Activated CD4-positive, alpha-beta T cell treated with anti-CD3 and anti-CD28 coated beads, Interleukin-2, amount 10 ng/mL, durations not matched to agents 7 days and 5 days (primary cell): ENCODE results near the gene CRKL. TPM values are rescaled to one million over a fixed set of nuclear protein-coding genes. Genes with fewer than 3 reads are reported as not detected.
"Not testable (repeated sequence)": the region's sequence is repeated elsewhere in the genome, so short reads cannot be mapped to it uniquely, and the experiment has no call there.

Experiments
- CTCF ChIA-PET: fragments of 350-600 bp; sonication (Branson Sonifier 250); formaldehyde crosslinking; loops from one replicate; lab custom pipeline; 2021; ENCODE audit warnings: antibody characterized with exemption; lab: Charles Lee
- POLR2A ChIA-PET: fragments of 350-600 bp; sonication (Branson Sonifier 250); formaldehyde crosslinking; loops from one replicate; lab custom pipeline; 2021; ENCODE audit warnings: antibody characterized with exemption; lab: Charles Lee
- DNase-seq: peaks from one replicate; pipeline ENCODE4 v3.0.0-alpha.2; 2020
- H3K27ac Mint-ChIP-seq: one replicate; pipeline ENCODE4 v1.8.0; 2021; ENCODE audit warnings: mild to moderate bottlenecking, moderate library complexity, mixed read lengths
- H3K27me3 Mint-ChIP-seq: one replicate; pipeline ENCODE4 v1.8.0; 2021; ENCODE audit warnings: mixed read lengths
- H3K36me3 Mint-ChIP-seq: one replicate; pipeline ENCODE4 v1.8.0; 2021; ENCODE audit warnings: low read depth, mixed read lengths
- H3K4me1 Mint-ChIP-seq: one replicate; pipeline ENCODE4 v1.8.0; 2021; ENCODE audit warnings: mixed read lengths
- H3K4me3 Mint-ChIP-seq: one replicate; pipeline ENCODE4 v1.8.0; 2021; ENCODE audit warnings: mild to moderate bottlenecking, moderate library complexity, mixed read lengths
- H3K9me3 Mint-ChIP-seq: one replicate; pipeline ENCODE4 v1.8.0; 2021; ENCODE audit warnings: mixed read lengths
- total RNA-seq, 2 experiments: library from RNA; stranded (reverse); gene quantifications; one replicate each; pipeline ENCODE4 v1.2.3, GENCODE V29; 2021

The CRKL gene
- total RNA-seq, 2 experiments from 2014 or later, result 82.2 to 87.2 TPM

DNA sequence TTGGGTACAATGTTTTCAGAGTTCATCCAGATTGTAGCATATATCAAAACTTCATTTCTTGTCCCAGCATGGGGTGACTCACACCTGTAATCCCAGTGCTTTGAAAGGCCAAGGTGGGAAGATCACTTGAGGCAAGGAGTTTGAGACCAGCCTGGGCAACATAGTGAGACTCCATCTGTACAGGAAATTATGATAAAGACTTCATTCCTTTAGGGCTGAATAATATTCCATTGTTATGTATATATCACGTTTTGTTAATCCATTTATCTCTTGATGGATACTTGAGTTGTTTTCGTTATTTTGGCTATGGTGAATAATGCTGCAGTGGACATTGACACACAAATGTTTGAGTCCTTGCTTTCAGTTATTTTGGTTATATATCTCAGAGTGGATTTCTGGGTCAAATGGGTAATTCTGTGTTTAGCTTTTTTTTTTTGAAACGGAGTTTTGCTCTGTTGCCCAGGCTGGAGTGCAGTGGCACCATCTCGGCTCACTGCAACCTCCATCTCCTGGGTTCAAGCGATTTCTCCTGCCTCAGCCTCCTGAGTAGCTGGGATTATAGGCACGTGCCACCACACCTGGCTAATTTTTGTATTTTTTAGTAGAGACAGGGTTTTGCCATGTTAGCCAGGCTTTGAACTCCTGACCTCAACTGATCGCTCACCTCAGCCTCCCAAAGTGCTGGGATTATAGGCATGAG is 25.1 kb downstream of the CRKL start:
- DNase-seq, CTCF ChIA-PET, POLR2A ChIA-PET, H3K4me3 Mint-ChIP-seq, H3K9me3 Mint-ChIP-seq, H3K27me3 Mint-ChIP-seq, H3K27ac Mint-ChIP-seq: not testable (repeated sequence)
- Mint-ChIP-seq H3K4me1 (peaks cover 37% of the 10 kb centered on the region), H3K36me3 (peaks cover 45% of the 10 kb centered on the region)

DNA sequence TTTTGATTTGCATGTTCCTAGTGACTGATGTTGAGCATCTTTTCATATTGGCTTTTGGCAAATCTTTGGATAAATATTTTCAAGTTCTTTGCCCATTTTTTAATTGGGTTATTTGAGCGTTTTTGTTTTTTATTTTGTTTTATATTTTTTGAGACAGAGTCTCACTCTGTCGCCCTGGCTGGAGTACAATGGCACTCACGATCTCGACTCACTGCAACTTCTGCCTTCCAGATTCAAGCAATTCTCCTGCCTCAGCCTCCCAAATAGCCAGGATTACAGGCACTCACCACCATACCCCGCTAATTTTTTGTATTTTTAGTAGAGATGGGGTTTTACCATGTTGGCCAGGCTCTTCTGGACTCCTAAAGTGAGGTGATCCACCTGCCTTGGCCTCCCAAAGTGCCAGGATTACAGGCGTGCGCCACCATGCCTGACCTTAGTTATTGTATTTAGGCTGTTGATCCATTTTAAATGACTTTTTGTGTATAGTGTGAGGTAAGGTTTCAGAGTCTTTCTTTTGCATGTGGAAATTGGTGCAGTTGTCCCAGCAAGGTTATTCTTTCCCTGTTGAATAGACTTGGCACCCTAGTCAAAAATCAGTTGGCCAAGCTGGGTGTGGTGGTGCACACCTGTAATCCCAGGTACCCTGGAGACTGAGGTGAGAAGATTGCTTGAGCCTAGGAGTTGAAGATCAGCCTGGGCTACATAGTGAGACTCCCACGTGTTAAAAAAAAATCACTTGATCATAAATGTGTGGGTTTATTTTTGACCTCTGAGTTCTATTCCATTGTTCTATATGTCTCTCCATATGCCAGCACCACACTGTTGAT is 26.1 kb downstream of the CRKL start:
- peaks cover 40% of the 10 kb centered on the region for H3K36me3 Mint-ChIP-seq
- no peaks in the 10 kb centered on the region for H3K27me3 Mint-ChIP-seq
- H3K4me3 Mint-ChIP-seq, result no peak overlapping the region
- no peak overlapping the region for H3K27ac Mint-ChIP-seq
- no peaks in the 10 kb centered on the region for H3K9me3 Mint-ChIP-seq
- no peak for DNase-seq
- peaks cover 39% of the 10 kb centered on the region for H3K4me1 Mint-ChIP-seq
- ChIA-PET POLR2A (no interaction called here), CTCF (interaction anchor here (0.6 kb wide), 1 partner anchor 123 kb away, joined by 4 read pairs; no protein-coding TSS in a partner anchor)

DNA sequence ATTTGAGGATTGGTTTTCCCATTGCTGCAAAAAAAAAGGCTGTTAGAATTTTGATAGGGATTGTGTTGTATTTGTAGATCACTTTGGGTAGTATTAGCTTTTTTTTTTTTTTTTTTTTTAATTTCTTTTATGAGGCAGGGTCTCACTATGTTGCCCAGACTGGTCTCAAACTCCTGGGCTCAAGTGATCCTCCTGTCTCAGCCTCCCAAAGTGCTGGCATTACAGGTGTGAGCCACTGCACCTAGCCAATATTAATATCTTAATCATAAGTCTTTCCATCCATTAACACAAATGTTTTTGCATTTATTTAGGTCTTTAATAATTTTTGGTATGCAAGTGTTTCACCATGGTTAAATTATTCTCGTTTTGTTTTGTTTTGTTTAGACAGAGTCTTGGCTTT is 26.8 kb downstream of the CRKL start:
- no peak overlapping the region for H3K4me3 Mint-ChIP-seq
- H3K27me3 Mint-ChIP-seq, result no peaks in the 10 kb centered on the region
- H3K36me3 Mint-ChIP-seq, result peaks cover 36% of the 10 kb centered on the region
- no peak for DNase-seq
- ChIA-PET CTCF (interaction anchor here (0.6 kb wide), 1 partner anchor 122 kb away, joined by 4 read pairs; no protein-coding TSS in a partner anchor), POLR2A (no interaction called here)
- H3K27ac Mint-ChIP-seq, result no peak overlapping the region
- H3K4me1 Mint-ChIP-seq, result peaks cover 40% of the 10 kb centered on the region
- H3K9me3 Mint-ChIP-seq, result no peaks in the 10 kb centered on the region

DNA sequence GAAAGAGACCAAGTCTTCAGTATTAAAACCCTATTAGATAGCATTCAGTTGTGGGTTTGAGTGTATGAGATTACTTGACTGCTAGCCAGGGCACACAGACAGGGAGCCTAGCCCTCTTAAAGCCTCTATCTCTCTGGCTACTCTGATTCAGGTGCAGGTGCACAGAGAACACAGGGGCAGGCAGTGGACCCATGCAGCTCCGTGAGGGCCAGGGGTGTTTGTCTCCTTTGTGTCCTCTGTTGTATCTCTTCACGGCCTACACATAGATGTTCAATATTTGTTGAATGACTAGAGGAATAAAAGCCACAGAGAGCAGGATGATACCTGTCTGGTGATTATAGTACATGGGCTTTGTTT is 28.3 kb downstream of the CRKL start:
- POLR2A ChIA-PET, result no interaction called here
- DNase-seq, result no peak
- H3K4me1 Mint-ChIP-seq, result peaks cover 46% of the 10 kb centered on the region

DNA sequence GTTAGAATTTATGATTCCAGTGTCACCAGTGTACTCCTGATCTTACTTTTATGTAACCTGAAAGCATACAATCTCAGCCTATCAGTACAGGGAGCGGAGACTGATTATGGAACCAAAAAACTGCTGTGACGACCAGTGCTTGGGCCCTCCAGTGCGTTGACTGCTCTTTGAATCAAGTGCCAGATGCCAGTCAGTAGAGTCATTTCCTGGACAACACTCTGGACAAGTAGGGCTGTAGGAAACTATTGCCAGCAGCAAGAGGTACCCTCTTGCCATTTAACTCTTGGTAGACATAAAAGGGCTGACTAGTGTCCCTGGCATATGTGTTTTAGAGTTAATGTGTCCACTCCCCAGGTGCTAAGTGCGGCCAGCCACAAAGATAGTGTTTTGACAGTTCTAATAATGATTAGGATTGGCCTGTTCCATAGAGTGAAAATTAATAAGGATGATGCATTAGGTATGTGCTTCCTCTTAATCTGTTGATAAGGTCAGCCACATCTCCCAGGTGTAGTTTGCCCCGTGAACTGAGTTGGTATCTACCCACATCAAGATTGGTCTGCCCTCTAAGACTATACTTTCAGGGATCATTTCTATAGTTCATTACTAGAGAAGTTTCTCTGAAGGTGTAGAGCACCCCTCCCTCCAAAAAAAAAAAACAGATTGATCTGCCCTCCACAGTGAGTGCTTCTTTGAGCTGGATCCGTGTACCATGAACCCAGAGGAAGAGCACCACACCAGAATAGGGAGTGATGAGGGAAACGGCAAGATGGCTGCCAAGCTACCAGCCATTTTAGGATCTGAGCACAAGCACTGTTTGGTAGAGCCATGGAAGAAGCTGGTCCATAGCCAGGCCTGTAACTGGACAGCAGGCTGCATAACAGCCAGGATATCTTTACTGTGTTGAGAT is 29.1 kb downstream of the CRKL start:
- no peaks in the 10 kb centered on the region for H3K27me3 Mint-ChIP-seq
- CTCF ChIA-PET, result interaction anchor here (0.8 to 1.0 kb wide), 2 partner anchors 10 kb away, joined by 3 to 4 read pairs; no protein-coding TSS in a partner anchor
- no peaks in the 10 kb centered on the region for H3K9me3 Mint-ChIP-seq
- peaks cover 41% of the 10 kb centered on the region for H3K4me1 Mint-ChIP-seq
- no peak for DNase-seq
- H3K27ac Mint-ChIP-seq, result peak overlapping the region; percentile 77
- H3K36me3 Mint-ChIP-seq, result peaks cover 35% of the 10 kb centered on the region
- H3K4me3 Mint-ChIP-seq, result no peak overlapping the region
- POLR2A ChIA-PET, result no interaction called here

More for the DNA sequence above, 28.3 kb downstream of the CRKL start:
- CTCF ChIA-PET, result no interaction called here
- Mint-ChIP-seq H3K4me3 (no peak overlapping the region), H3K27ac (no peak overlapping the region), H3K27me3 (no peaks in the 10 kb centered on the region), H3K9me3 (no peaks in the 10 kb centered on the region), H3K36me3 (peaks cover 38% of the 10 kb centered on the region)

DNA sequence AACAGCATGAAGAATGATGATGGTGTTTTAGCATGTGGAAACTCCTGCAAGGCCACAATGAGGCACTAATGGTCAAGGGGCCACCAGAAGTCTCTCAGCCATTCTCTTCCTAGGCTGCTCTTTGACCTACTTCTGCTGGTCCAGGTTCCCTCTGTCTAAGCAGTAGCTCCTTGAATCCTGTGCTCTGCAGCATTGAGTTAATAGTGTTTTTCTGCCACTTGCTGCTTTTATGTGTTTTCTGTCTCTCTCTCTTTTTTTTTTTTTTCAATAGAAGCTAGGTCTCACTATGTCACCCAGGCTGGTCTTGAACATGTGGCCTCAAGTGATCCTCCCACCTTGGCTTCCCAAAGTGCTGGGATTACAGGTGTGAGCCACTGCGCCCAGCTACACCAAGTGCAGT is 29.8 kb downstream of the CRKL start:
- peaks cover 41% of the 10 kb centered on the region for H3K4me1 Mint-ChIP-seq

DNA sequence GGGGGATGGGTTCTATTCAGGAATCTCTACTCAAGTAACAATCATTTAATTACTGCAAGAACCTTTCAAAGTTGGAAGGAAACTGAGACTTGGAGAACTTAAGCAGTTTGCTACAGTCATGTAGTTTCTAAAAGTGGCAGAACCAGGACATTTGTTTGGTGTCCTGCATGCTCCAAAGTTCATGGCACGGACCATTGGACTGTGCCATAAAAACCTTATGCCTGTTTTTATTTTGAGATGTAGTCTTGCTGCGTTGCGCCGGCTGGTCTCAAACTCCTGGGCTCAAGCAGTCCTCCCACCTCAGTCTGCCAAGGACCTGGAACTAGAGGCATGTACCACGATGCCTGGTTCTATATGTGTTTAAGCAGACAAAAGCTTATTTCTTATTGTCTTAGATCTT is 31.2 kb downstream of the CRKL start:
- Mint-ChIP-seq H3K27me3 (no peaks in the 10 kb centered on the region), H3K36me3 (peaks cover 40% of the 10 kb centered on the region), H3K4me3 (no peak overlapping the region), H3K4me1 (peaks cover 38% of the 10 kb centered on the region), H3K9me3 (no peaks in the 10 kb centered on the region), H3K27ac (no peak overlapping the region)
- CTCF ChIA-PET, result interaction anchor here (0.5 to 1.0 kb wide), 4 partner anchors 9 to 133 kb away, joined by 3 to 5 read pairs (median 3); no protein-coding TSS in a partner anchor
- DNase-seq, result no peak
- POLR2A ChIA-PET, result no interaction called here

More for the DNA sequence above, 29.8 kb downstream of the CRKL start:
- Mint-ChIP-seq H3K27ac (no peak overlapping the region), H3K27me3 (no peaks in the 10 kb centered on the region), H3K4me3 (no peak overlapping the region), H3K9me3 (no peaks in the 10 kb centered on the region), H3K36me3 (peaks cover 38% of the 10 kb centered on the region)
- DNase-seq, result no peak
- CTCF ChIA-PET, result interaction anchor here (0.8 to 1.0 kb wide), 2 partner anchors 9 to 10 kb away, joined by 3 to 4 read pairs; no protein-coding TSS in a partner anchor
- POLR2A ChIA-PET, result no interaction called here

DNA sequence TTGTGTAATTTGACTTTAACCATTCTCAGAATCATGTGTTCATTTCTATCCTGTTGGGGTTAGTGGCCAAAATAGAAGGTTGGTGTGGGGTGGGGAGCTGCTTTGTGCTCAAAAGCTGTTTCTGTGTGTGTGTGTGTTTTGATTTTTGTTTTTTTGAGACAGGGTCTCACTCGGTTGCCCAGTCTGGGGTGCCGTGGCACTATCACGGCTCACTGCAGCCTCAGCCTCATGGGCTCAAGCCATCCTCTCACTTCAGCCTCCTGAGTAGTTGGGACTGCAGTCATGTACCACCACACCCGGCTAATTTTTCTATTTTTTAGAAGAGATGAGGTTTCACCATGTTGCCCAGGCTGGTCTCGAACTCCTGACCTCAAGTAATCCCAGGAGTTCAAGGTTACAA is 31.8 kb downstream of the CRKL start:
- ChIA-PET CTCF (interaction anchor here (0.6 to 1.0 kb wide), 3 partner anchors 11 to 36 kb away, joined by 3 to 6 read pairs (median 3); no protein-coding TSS in a partner anchor), POLR2A (no interaction called here)
- Mint-ChIP-seq H3K4me1 (peaks cover 33% of the 10 kb centered on the region), H3K27ac (no peak overlapping the region), H3K4me3 (no peak overlapping the region), H3K9me3 (no peaks in the 10 kb centered on the region), H3K27me3 (no peaks in the 10 kb centered on the region), H3K36me3 (peaks cover 43% of the 10 kb centered on the region)
- DNase-seq, result no peak

DNA sequence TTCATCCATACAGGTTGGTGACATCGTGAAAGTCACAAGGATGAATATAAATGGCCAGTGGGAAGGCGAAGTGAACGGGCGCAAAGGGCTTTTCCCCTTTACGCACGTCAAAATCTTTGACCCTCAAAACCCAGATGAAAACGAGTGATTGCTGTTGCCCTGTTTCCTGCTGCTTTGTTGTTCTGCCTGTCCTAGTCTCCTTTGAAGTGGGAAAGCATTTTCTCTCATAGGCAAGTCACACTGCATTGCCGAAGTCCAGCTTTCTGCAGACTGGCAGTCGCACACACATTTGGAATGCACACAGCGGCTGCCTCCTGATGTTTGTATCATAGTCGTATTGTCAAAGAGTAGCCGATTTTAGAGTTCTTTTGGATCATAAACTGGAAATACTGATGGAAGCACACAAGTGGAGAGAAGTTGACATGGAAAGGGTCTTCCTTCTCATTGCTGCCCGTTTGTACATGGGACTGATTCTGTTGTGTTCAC is 32.5 kb downstream of the CRKL start:
- Mint-ChIP-seq H3K27me3 (no peaks in the 10 kb centered on the region), H3K4me1 (peaks cover 33% of the 10 kb centered on the region), H3K9me3 (no peaks in the 10 kb centered on the region), H3K27ac (peak overlapping the region; percentile 37), H3K36me3 (peaks cover 45% of the 10 kb centered on the region), H3K4me3 (no peak overlapping the region)
- no peak for DNase-seq
- ChIA-PET CTCF (interaction anchor here (0.9 kb wide), 1 partner anchor 12 kb away, joined by 3 read pairs; no protein-coding TSS in a partner anchor), POLR2A (no interaction called here)

DNA sequence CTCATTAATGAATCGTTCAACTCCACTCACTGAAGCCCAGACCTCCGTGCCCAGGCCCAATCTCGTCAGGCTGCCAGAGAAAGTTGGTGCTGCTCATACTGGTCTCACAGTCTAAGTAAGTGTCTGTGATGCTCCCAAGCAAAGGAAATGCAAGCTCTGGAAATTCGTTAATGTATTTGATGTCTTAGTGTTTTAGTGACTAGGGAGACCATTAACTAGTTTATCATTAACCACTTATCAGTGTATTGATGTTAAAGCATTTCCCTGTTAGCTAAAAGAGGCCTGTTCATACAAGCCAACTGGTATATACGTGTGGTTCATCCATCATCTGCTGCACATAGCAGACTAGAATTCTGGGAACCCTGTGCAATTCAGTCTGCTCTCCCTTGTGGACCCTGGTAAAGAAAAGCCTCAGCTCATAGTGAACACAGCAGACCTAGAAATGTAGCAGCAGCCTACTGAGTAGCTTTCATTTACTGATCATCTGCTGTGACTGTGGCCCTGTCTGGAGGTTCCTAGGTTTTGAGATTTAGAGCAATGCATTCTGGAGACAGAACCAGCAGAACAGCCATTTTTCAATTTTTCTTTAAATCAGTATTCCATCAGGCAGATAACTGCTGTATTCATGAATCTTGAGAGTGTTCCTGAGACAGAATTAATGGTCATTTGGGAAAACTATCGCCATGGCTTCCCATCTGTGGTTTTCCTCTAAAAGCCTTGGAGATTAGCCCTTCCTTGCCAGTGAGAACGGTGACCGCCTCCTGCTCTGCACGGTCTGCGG is 34.1 kb downstream of the CRKL start:
- no peaks in the 10 kb centered on the region for H3K9me3 Mint-ChIP-seq
- H3K27ac Mint-ChIP-seq, result no peak overlapping the region
- DNase-seq, result no peak
- H3K4me3 Mint-ChIP-seq, result no peak overlapping the region
- H3K27me3 Mint-ChIP-seq, result peaks cover 3% of the 10 kb centered on the region
- H3K4me1 Mint-ChIP-seq, result peaks cover 30% of the 10 kb centered on the region
- CTCF ChIA-PET, result interaction anchor here (1.2 kb wide), 1 partner anchor 32 kb away, joined by 3 read pairs; no protein-coding TSS in a partner anchor
- H3K36me3 Mint-ChIP-seq, result peaks cover 42% of the 10 kb centered on the region
- POLR2A ChIA-PET, result no interaction called here

DNA sequence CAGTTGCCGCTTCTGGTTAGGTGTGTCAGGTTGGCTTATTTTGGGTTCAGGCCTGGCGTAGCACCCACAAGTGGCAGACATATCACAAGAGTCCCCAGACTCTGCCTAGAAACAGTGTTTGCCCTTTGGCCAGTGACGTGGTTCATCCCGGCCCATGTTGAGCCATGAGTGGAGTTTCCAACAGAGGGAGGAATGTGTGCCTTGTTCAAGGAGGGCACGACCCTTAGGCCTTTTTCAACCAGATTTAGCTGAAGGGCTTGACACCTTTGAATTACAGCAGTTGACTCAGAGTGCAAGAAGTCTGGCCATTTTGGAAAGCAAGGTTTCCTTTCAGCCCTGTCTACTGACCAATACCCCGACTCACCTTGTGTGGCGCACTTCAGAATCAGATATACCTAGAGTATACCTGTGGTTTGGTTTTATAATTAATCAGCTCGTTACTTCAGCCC is 34.7 kb downstream of the CRKL start:
- Mint-ChIP-seq H3K27ac (no peak overlapping the region), H3K27me3 (peaks cover 9% of the 10 kb centered on the region), H3K36me3 (peaks cover 39% of the 10 kb centered on the region), H3K4me3 (no peak overlapping the region), H3K4me1 (peaks cover 26% of the 10 kb centered on the region), H3K9me3 (no peaks in the 10 kb centered on the region)
- ChIA-PET CTCF (interaction anchor here (1.0 kb wide), 1 partner anchor 18 kb away, joined by 3 read pairs; no protein-coding TSS in a partner anchor), POLR2A (no interaction called here)
- DNase-seq, result no peak
